Epithelial cell of esophagus (primary cell): Measurements from ENCODE around the gene CELSR2.
A peak's percentile ranks its signal among the peaks of the same experiment; 100 is the strongest.

ENCODE experiments used
- DNase-seq: peaks from one replicate; pipeline ENCODE4 v3.0.0; 2010; ENCODE audit warnings: low read depth
- H3K4me3 ChIP-seq: 2 replicates; pipeline ENCODE4 v1.5.1; 2011; ENCODE audit warnings: mild to moderate bottlenecking, low read length, control low read depth
- CTCF ChIP-seq: IDR thresholded peaks from 2 replicates; pipeline ENCODE4 v1.5.1; 2011; ENCODE audit warnings: low read depth, mild to moderate bottlenecking, low read length, control low read depth, inconsistent platforms; ENCODE audit not compliant: insufficient read depth; ENCODE audit errors: missing control alignments

CELSR2 gene

GRCh38 chr1:109247401-109248365, 1.7 kb upstream of the CELSR2 start:
- H3K4me3 ChIP-seq = no peak overlapping the region
- DNase-seq = no peak
- no peak for TF ChIP-seq CTCF

- no peak for TF ChIP-seq CTCF
- DNase-seq = no peak
- no peak overlapping the region for H3K4me3 ChIP-seq
Measured at GRCh38 chr1:109248444-109248796, 919 bp upstream of the CELSR2 start.

- H3K4me3 ChIP-seq = peak overlapping the region; percentile 60
- no peak for DNase-seq
- TF ChIP-seq CTCF = no peak
Measured at GRCh38 chr1:109249654-109250401, 489 bp downstream of the CELSR2 start.

DNA sequence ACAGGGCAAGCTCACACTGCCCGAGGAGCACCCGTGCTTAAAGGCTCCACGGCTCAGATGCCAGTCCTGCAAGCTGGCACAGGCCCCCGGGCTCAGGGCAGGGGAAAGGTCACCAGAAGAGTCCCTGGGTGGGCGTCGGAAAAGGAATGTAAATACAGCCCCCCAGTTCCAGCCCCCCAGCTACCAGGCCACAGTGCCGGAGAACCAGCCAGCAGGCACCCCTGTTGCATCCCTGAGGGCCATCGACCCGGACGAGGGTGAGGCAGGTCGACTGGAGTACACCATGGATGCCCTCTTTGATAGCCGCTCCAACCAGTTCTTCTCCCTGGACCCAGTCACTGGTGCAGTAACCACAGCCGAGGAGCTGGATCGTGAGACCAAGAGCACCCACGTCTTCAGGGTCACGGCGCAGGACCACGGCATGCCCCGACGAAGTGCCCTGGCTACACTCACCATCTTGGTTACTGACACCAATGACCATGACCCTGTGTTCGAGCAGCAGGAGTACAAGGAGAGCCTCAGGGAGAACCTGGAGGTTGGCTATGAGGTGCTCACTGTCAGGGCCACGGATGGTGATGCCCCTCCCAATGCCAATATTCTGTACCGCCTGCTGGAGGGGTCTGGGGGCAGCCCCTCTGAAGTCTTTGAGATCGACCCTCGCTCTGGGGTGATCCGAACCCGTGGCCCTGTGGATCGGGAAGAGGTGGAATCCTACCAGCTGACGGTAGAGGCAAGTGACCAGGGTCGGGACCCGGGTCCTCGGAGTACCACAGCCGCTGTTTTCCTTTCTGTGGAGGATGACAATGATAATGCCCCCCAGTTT, 1.3 kb downstream of the CELSR2 start:
- H3K4me3 ChIP-seq = peak overlapping the region; percentile 60
- TF ChIP-seq CTCF = no peak
- no peak for DNase-seq

DNA sequence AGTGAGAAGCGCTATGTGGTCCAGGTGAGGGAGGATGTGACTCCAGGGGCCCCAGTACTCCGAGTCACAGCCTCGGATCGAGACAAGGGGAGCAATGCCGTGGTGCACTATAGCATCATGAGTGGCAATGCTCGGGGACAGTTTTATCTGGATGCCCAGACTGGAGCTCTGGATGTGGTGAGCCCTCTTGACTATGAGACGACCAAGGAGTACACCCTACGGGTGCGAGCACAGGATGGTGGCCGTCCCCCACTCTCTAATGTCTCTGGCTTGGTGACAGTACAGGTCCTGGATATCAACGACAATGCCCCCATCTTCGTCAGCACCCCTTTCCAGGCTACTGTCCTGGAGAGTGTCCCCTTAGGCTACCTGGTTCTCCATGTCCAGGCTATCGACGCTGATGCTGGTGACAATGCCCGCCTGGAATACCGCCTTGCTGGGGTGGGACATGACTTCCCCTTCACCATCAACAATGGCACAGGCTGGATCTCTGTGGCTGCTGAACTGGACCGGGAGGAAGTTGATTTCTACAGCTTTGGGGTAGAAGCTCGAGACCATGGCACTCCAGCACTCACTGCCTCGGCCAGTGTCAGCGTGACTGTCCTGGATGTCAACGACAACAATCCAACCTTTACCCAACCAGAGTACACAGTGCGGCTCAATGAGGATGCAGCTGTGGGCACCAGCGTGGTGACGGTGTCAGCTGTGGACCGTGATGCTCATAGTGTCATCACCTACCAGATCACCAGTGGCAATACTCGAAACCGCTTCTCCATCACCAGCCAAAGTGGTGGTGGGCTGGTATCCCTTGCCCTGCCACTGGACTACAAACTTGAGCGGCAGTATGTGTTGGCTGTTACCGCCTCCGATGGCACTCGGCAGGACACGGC, 2.2 kb downstream of the CELSR2 start:
- TF ChIP-seq CTCF = no peak
- no peak for DNase-seq
- H3K4me3 ChIP-seq = no peak overlapping the region
